GM19043 (cell line): ENCODE results near the gene VIT.

ENCODE experiments used
- ATAC-seq: cut with Tn5 transposase; IDR thresholded peaks from one replicate; pipeline ENCODE4 v1.9.1; 2021; ENCODE audit warnings: low read depth; ENCODE audit not compliant: unreplicated experiment

The VIT gene

DNA sequence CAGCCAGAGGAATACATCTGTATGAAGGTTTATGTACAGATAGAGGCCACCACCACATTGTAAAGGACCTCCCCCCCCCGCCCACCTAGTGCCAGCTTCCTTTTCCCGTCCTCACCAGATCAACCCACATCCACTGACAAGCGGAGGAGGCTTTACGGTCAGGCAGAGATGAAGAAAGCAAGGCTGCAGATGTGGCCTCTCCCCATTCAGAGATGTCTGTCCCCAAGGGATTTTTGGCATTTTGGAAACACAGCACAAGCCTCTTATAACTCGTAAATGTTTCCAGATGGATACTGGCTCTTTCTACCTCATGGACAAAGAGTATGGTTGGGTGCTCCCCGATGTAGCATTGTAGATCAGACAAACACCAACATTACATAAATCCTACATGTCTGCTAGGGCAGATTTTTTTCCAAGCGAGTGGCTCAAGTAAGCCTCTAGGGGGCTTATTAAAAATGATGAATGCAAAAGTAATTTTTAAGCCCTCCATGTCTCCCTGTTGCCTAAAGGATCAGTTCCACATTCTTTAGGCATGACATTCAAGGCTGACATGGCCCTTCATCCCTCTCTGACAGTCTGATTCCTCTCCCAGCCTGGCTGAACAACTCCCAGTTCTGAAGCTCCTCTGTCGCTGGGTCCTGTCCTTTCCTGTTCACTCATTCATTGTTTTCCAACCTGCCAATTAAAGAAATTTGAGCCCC is 11.7 kb downstream of the VIT start:
- ATAC-seq, result no peak

DNA sequence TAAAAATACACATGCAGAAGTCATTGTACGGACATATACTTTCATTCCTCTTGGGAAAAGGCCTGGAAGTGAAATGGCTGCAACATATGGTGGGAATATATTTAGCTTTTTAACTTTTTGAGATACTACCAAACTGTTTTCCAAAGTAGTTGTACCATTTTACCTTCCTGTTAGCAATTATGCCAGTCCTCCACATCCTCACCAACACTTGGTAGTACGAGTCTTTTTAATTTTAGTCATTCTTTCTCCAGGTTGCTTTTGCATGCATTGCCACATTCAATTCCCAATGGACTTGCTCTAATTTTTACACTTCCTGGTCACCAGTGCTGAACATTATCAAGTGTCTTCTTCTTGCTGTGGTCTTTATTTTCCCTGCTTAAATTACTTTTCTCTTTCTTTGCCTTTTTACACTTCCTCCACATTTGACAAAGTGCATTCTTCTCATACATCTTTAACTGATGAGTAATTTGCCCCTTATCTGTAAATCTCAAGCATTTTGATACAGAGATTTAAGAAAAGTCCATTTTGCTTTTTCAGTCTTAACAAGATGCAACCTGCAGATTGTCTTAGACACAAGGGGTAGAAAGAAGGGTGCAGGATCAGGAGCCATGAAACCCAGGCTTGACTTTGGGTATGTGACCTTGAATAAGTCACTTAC is 14.5 kb downstream of the VIT start:
- ATAC-seq, result no peak

DNA sequence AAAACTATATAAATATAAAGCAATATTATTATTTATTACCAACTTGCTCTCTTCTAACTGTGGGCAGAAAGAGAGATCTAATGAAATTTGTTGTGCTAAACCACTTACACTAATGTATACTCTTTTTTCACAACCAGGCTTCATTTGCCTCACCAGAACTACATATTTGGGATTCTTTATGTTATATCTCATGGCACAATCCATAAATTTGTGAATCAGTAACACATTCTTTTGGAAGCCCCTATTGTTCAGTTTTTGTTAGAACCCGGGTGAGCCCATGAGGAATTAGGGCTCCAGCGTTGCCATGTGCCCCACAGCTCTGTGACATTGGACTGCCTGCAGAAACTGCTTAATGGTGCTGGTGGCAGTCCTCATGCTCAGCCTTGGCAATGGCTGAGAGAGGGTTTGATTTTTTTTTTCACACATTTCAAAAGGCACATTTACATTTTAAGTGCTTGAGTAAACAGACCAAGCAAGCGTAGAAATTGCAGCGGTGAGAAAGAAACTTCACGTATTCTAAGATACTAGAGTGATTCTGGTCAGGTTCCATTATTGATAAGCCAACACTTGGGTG is 15.3 kb downstream of the VIT start:
- no peak for ATAC-seq

DNA sequence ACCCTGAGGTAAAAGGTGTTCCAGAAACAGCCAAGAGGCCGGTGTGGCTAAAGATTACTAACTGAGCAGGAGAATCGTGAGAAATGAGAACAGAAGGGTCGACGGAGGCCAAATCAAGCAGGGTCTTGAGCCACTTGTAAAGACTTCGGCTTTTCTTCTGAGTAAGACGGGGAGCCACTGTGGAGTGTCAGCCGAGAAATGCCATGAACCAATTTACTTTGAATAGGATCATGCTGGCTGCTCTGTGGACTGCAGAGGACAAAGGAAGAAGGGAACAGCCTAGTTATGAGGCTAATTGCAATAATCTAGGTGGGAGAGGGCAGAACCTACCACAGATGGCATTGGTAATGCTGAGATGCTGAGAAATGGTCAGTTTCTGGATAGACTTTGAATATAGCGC is 16.8 kb downstream of the VIT start:
- no peak for ATAC-seq

DNA sequence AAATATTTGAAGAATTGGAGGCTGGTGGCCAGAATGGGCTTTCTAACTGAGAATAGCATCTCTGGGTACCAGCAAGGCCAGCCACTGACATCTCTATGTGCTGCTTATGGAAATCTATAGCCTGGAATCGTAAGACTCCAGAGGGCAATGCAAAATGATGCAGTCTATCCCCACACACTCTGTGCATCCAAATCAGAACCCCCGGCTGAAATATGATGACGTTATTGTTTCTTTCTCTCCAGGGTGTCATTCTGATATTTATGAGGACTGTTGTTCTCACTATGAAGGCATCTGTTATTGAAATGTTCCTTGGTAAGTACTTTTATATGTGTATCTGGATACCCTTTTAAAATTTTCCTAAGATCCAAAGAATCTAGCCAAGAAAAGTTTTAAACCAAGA is 19.6 kb downstream of the VIT start:
- no peak for ATAC-seq

DNA sequence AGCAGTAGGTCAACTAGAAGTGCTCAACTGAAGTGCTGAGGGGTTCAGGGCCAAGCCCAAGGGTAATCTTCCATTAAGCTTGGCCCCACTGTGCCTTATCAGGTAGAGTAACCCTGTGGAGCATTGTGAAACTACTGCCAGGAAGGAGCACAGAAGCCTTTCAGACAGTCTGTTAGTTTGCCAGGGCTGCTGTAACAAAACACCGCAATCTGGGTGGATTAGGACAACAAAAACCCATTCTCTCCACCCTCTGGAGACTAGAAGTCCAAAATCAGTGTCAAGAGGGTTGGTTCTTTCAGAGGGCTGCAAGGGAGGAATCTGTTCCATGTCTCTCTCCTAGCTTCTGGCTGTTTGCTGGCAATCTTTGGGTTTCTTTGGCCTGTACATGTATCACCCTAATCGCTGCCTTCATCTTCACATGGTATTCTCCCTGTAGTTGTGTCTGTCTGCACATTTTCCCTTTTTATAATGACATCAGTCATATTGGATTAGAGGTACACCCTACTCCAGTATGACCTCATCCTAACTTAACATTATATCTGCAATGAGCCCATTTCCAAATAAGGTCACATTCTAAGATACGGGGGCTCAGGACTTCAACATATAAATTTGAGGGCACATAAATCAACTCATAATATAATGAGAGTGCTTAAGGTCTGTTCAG is 21.2 kb downstream of the VIT start:
- ATAC-seq, result no peak

DNA sequence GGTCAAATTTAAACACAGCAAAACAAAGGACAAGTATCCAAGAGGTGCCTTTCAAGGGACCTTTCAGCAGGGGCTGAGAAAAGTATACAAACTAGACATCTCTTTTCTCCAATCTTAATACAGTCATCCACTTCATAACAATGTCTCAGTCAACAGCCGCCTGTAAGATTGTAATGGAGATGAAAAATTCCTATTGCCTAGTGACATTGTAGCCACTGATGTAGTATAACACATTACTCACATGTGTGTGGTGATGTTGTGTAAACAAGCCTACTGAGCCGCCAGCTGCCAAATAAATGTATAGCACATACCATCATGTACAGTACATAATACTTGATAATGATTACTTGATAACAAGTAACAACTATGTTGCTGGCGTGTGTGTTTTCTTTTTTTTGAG is 31.0 kb downstream of the VIT start:
- no peak for ATAC-seq

DNA sequence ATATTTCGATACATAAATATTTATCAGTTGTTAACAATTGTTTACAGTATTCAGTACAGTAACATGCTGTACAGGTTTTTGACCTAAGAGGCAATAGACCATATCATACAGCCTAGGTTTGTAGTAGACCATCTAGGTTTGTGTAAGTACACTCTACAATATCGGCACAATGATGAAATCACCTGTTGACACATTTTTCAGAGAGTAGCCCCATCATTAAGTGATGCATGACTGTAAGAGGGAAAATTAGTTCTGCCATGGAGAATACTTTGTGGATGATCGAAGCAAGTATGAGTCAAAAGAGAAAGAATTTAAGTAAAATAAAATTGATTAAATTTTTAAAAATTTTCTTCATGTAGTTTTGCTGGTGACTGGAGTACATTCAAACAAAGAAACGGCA is 32.6 kb downstream of the VIT start:
- ATAC-seq, result no peak

DNA sequence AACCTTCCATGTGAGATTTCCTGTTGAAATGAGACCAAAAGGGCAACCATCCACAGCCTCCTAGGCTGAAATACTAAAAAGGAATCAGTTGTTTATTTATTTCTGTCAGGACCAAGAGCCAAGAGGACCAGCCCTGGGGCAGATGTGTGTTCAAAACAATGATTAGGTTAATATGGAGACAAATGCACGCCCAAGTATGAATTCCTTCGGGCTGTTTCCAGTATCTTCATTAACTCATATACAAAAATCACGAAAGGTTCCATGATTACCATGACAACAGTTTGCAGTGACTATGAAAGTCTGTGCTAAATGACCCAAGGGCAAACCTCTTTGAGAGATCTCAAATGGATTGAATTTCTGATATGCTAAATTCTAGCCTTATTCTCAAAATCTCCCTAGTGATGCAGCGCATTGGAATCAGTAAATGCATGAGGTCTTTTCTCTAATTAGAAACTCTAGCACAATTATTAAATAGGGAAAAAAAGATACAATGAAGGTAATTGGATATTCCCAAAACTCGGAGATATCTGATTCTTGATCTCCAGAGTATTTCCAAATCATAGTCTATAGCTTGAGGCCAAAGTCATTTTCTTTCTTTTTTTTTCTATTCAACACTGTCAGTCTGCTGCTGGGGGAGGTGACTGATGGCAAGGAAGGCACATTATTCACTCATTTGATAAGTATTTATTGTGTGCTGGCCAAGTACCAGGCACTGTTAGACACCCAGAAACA is 35.6 kb downstream of the VIT start:
- ATAC-seq, result no peak

DNA sequence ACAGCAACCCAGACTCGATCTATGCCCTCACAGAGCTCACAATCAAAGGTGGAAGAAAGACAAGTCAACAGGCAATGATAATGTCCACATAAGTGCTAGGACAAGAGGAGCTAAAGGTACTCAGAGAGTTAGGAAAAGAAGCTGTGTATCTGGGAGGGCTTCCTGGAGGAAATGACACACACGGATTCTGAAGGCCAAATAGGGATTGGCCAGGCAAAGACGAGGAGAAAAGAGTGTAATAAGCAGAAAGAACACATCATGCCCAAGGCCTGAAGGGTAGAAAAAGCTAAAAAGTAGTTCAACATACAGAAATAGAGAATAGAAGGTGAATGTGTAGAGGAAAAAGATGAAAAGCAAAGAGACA is 36.1 kb downstream of the VIT start:
- no peak for ATAC-seq

DNA sequence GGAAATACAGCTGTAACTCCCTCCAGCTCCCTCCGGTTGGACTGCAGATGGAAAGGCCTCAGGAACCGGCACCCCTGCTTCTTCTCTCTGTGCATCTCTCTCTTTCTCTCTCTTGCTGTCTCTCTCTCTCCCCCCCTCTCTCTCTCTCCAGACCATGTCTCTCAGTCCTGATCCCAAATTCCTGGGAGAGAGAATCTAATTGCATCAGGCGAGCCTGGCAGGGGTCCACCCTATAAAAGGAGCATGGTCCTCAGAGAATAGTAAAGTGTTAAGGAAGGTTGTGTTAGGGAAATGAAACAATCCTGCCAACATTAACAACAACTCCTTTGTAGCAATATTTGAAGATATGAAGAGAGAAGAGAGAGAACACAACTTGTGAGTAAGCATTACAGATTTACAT is 36.7 kb downstream of the VIT start:
- no peak for ATAC-seq

DNA sequence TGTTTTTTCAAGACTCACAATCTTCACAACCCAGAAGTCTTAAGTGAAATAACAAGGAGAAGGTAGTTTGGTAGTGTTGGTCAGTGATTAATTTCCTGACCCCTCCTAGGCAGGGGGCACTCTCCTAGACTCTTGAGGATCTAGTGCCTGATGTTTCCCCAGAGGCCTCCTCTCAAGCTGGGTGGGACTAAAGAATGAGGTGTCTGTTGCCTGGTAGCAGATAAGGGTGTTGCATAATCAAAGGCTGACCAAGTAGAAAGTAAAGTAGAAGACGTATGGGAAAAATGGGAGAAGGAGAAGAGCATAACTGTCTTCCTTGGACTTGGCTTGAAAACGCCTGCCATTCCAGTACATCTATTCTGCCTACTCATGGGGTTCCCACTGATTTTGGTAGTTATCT is 37.8 kb downstream of the VIT start:
- no peak for ATAC-seq

DNA sequence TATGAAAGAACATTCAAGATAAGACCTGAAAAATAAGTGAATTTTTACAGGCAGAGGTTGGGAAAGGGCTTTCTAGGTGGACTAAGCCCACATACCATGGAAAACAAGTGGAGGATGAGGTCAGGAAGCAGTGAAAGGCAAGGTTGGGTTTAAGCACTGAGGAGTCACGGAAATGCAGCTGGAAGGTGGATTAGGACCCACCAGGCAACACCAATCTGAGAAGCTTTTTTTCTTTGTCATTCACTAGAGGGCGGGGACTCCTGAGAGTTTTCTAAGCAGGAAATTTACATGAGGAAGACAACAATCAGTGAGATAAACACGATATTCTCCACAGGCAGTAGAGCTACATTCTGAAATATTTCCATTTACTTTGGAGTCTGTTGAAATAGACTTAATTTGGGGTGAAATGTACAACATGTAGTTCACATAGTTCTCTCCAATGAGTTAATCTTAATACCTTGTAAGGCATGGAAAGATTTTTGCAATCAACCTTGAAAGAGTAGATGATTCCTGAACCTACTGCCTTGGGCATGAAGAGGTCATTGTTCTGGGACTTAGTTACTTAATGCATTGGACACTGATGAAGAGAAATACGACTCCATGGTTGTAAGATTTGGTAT is 40.7 kb downstream of the VIT start:
- no peak for ATAC-seq

DNA sequence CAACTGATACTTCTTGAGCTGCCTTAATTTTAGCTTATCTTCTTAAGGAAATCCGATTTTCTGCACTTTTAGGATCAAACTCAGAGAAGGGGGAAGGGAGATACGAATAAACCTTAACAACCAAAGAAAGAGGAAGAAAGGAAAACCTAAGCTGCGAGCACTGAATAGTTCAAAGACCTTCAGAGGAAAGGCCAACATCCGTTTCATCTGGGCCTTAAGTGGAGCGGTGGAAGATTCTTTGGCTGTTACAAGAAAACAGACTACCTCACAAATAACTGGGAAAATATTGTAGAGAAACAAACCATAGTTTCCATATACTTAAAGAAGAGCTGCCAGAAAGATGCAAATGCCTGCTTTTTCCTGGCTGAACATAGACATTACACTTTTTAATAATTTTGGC is 43.6 kb downstream of the VIT start:
- ATAC-seq, result no peak

DNA sequence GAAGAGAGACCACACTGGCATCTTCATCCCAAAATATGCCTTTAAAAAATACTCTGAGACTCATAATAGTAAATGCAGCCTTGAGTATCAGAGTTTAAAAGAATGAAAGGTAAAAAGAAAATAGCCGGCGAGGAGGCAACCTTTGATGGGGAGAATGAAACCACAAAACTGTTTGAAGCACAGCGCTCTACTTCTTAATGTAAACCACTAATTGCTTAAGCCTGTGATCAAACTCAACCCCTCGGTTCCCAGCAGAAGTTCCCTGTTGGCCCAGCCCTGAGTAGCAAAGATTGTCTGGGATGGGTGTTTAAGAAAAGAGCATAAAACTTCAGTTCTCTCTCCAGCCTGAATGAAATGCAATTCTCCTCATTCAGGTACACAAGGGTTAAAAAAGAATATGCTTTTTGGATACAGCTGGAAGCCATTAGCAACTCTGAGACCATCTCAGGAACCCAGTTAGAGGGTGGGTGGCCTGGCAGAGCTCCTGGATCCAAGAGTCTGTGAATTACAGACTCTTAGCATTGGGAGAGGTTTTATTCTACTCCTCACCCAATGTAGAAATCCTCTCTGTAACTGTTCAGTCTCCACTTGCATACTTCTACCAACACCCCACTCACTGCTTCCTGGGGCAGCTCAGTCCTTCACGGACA is 44.8 kb downstream of the VIT start:
- no peak for ATAC-seq

DNA sequence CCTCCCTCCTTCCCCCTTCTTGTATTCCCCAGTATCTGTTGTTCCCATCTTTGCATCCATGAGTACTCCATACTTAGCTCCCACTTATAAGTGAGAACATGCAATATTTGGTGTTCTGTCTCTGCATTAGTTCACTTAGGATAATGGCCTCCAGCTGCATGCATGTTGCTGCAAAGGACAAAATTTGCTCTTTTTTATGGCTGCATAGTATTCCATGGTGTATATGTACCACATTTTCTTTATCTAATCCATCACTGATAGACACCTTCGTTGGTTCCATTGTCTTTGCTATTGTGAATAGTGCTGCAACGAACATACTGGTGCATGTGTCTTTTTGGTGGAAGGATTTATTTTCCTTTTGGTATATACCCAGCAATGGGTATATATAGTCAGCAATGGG is 47.4 kb downstream of the VIT start:
- no peak for ATAC-seq

DNA sequence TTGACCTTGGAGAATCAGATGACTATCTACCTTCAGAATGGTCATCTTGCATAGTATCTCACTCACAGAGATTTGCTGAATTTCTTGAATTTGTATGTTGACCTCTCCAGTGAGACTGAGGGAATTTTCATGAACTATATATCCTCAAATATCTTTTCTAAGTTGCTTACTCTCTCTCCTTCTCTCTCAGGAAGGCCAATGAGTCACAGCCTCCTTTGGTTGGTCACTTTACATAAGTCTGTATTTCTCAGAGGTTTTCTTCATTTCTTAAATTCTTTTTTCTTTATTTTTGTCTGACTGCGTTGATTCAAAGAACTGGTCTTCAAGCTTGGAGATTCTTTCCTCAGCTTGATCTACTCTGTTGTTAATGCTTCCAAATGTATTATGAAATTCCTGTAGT is 51.7 kb downstream of the VIT start:
- no peak for ATAC-seq

DNA sequence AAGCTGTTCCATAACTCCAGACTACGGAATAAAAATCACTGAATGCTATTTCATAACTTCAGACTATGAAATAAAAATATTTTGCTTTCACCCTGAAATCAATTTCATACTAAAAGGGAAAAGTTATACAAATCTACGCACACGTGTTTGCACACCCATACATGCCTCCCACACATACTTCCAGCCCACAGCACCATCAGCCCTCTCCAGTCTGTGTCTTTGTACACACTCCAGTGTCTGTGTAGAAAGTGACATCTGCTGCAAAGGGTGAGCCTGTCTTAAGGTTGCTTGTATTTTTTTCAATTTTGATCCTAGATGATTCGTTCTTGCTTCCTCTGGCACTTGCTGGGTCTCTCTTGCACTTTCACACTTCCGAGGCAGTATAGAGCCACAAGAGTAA is 53.6 kb downstream of the VIT start:
- no peak for ATAC-seq

DNA sequence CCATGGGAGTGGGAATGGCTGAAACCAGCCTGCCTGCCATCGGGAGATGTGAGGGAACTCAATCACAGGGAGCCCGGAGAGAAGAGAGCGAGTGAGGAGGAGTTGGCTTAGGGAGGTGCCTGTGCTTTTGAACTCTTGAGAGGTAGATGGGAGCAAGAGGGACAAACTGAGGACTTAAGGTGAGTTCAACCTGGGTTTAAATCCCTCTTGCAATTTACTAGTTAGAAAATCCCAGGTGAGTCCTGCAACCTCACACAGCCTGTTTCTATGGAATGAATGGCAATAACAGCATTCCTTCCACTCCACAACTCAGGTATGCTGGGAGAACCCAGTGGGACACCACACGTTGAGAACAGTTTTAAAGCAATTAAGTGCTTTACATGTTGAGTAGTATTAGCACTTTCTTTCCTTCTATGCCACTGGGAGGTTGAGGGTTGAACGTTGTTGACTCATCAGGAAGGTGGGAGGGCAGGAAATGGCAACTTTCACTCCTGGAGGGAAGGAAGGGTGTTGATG is 57.3 kb downstream of the VIT start:
- ATAC-seq, result no peak

DNA sequence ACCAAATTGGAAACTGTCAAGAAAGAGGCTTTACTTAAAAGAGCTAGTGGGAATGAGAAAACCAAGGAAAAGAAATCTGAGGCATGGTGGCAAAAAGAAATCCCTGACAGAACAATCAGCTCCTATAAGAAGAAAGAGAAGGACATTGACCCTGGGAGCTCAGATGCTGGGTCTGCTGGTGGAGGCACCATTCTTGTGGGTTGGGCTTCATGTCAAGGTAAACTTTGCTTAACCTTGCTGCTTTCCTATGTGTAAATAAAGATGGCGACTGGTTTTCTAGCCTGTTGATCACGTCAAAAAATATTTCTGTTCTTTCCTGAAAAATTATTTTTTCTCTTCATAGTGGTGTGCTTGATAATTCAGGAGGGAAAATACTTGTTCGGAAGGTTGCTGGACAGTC is 58.1 kb downstream of the VIT start:
- ATAC-seq, result no peak
